Panc1 (cell line): Measurements from ENCODE around the gene OTUB1. TPM values are rescaled to one million over a fixed set of nuclear protein-coding genes. Genes with fewer than 3 reads are reported as not detected.

Source experiments
- ATAC-seq: fragments of 200-7000 bp; cut with Tn5 transposase; 2 replicates; pipeline ENCODE4 v1.9.1; 2020; ENCODE audit warnings: mild to moderate bottlenecking, moderate library complexity
- BruUV-seq: library from RNA; stranded (reverse); fragments of 400-500 nt; replicated peaks from 2 replicates; lab custom pipeline; 2021; lab: Mats Ljungman, UMichigan
- CTCF ChIA-PET: fragments of 300-600 bp; sonication (Branson Sonifier 250); formaldehyde crosslinking; loops from one replicate; lab custom pipeline; 2022; ENCODE audit warnings: antibody characterized with exemption; lab: Charles Lee
- POLR2A ChIA-PET: fragments of 300-600 bp; sonication (Branson Sonifier 250); formaldehyde crosslinking; loops from one replicate; lab custom pipeline; 2022; ENCODE audit warnings: antibody characterized with exemption; lab: Charles Lee
- DNase-seq: peaks from one replicate; pipeline ENCODE4 v3.0.0-alpha.2; 2010; ENCODE audit warnings: low read depth, low spot score
- H3K27ac ChIP-seq: 2 replicates; pipeline ENCODE4 v1.5.1; 2011; ENCODE audit warnings: mild to moderate bottlenecking, low read length, inconsistent platforms
- H3K27me3 ChIP-seq: fragments of 200-500 bp; sonication (Bioruptor generic); 2 replicates; pipeline ENCODE4 v1.6.0; 2014; ENCODE audit warnings: low read length, inconsistent platforms; ENCODE audit not compliant: control insufficient read depth, insufficient read depth
- H3K36me3 ChIP-seq: fragments of 200-500 bp; sonication (Bioruptor generic); 2 replicates; pipeline ENCODE4 v1.5.1; 2014; ENCODE audit warnings: inconsistent platforms, mild to moderate bottlenecking, low read length, moderate library complexity; ENCODE audit not compliant: control insufficient read depth, insufficient read depth
- H3K4me1 ChIP-seq: 2 replicates; pipeline ENCODE4 v1.5.1; 2011; ENCODE audit warnings: inconsistent platforms, mild to moderate bottlenecking, low read length, moderate library complexity; ENCODE audit not compliant: control insufficient read depth, insufficient read depth
- H3K4me3 ChIP-seq, 2 experiments: 2 replicates each; pipeline ENCODE4 v1.5.1; 2011 to 2012; ENCODE audit warnings: low read depth in 2 of 2, low read length in 2 of 2, mild to moderate bottlenecking in 2 of 2, inconsistent platforms in 1 of 2, moderate library complexity in 1 of 2
- H3K9me3 ChIP-seq: fragments of 200-500 bp; sonication (Bioruptor generic); 2 replicates; pipeline ENCODE4 v1.5.1; 2014; ENCODE audit warnings: low read depth, mild to moderate bottlenecking, inconsistent platforms, low read length, moderate library complexity; ENCODE audit not compliant: control insufficient read depth, insufficient read depth
- POLR2AphosphoS5 ChIP-seq: IDR thresholded peaks from 2 replicates; pipeline ENCODE4 v1.6.1; 2012; ENCODE audit warnings: mild to moderate bottlenecking, low read depth, low read length, moderate library complexity
- REST ChIP-seq, 2 experiments: IDR thresholded peaks; 2 replicates each; pipeline ENCODE4 v1.6.1; 2011 to 2012; ENCODE audit warnings: low read depth in 2 of 2, control low read depth in 1 of 2, low read length in 1 of 2, mild to moderate bottlenecking in 1 of 2, moderate library complexity in 1 of 2; ENCODE audit not compliant: insufficient read depth in 1 of 2
- SIN3A ChIP-seq: IDR thresholded peaks from 2 replicates; pipeline ENCODE4 v1.6.1; 2012; ENCODE audit warnings: low read depth, mild to moderate bottlenecking, low read length, moderate library complexity, borderline replicate concordance; ENCODE audit not compliant: insufficient read depth
- TCF7L2 ChIP-seq: IDR thresholded peaks from 2 replicates; pipeline ENCODE4 v1.6.1; 2011; ENCODE audit warnings: mild to moderate bottlenecking, low read depth, low read length, inconsistent platforms
- in situ Hi-C: cut with HindIII; loops from 2 replicates; pipeline ENCODE4 v1.10.0; 2016; ENCODE audit warnings: low sequenced_read_pairs, low pct_unique_long_range_greater_than_20kb
- intact Hi-C: fragments of 100-400 bp; cut with micrococcal nuclease; formaldehyde crosslinking; loops from one replicate; pipeline ENCODE4 v1.10.0; 2022; ENCODE audit not compliant: unreplicated experiment
- total RNA-seq: library from RNA; stranded (reverse); gene quantifications from one replicate; pipeline ENCODE4 v1.2.1, GENCODE V29; 2021; ENCODE audit not compliant: unreplicated experiment
- TF ChIP-seq, protein P1 (sequence below): fragments of 450-650 bp; IDR thresholded peaks from 2 replicates; pipeline ENCODE4 v1.5.1; 2017; ENCODE audit warnings: mild to moderate bottlenecking

Gene OTUB1
- total RNA-seq, 1 experiment from 2014 or later = 118 TPM

- Histone ChIP-seq H3K36me3 (no peaks in the 10 kb centered on the region), H3K27me3 (no peaks in the 10 kb centered on the region), H3K27ac (no peak overlapping the region), H3K9me3 (no peaks in the 10 kb centered on the region), H3K4me3 (no peak overlapping the region), H3K4me1 (peaks cover 29% of the 10 kb centered on the region)
- ChIA-PET POLR2A (no interaction called here), CTCF (no interaction called here)
- no peak for DNase-seq
- intact Hi-C loops (no loop called here), in situ Hi-C loops (loop anchor here (10.0 kb wide), 1 partner anchor 65 kb away; no protein-coding TSS in a partner anchor)
- ATAC-seq = no peak
- no TSS peak for BruUV-seq
- no peak for TF ChIP-seq TCF7L2
- TF ChIP-seq, protein P1, sequence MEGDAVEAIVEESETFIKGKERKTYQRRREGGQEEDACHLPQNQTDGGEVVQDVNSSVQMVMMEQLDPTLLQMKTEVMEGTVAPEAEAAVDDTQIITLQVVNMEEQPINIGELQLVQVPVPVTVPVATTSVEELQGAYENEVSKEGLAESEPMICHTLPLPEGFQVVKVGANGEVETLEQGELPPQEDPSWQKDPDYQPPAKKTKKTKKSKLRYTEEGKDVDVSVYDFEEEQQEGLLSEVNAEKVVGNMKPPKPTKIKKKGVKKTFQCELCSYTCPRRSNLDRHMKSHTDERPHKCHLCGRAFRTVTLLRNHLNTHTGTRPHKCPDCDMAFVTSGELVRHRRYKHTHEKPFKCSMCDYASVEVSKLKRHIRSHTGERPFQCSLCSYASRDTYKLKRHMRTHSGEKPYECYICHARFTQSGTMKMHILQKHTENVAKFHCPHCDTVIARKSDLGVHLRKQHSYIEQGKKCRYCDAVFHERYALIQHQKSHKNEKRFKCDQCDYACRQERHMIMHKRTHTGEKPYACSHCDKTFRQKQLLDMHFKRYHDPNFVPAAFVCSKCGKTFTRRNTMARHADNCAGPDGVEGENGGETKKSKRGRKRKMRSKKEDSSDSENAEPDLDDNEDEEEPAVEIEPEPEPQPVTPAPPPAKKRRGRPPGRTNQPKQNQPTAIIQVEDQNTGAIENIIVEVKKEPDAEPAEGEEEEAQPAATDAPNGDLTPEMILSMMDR = no peak
- TF ChIP-seq POLR2AphosphoS5 = no peak
- TF ChIP-seq REST (IDR thresholded peaks at IDR 0.05; ENCODE audit: insufficient read depth in 1 of 2, low read depth in 2 of 2, low read length in 1 of 2) = no peak
- TF ChIP-seq SIN3A = no peak
Measured at GRCh38 chr11:64009710-64010109, 23.5 kb downstream of the OTUB1 start.

DNA sequence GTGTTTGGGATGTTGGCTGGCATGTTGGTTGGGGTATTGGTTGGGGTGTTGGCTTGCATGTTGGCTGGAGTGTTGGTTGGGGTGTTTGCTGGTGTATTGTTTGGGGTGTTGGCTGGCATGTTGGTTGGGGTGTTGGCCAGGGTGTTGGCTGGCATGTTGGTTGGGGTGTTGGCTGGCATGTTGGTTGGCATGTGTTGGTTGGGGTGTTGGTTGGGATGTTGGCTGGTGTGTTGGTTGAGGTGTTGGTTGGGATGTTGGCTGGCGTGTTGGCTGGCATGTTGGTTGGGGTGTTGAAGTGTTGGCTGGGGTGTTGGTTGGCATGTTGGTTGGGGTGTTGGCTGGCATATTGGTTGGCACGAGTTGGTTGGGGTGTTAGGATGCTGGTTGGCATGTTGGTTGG is 24.5 kb downstream of the OTUB1 start:
- Histone ChIP-seq H3K36me3 (no peaks in the 10 kb centered on the region), H3K27ac (no peak overlapping the region), H3K4me1 (peaks cover 25% of the 10 kb centered on the region), H3K4me3 (no peak overlapping the region), H3K27me3 (no peaks in the 10 kb centered on the region), H3K9me3 (no peaks in the 10 kb centered on the region)
- ChIA-PET POLR2A (no interaction called here), CTCF (no interaction called here)
- in situ Hi-C loops (no loop called here), intact Hi-C loops (no loop called here)
- ATAC-seq (no peak), DNase-seq (no peak)
- no TSS peak for BruUV-seq
- TF ChIP-seq REST (IDR thresholded peaks at IDR 0.05; ENCODE audit: insufficient read depth in 1 of 2, low read depth in 2 of 2, low read length in 1 of 2) (no peak), POLR2AphosphoS5 (no peak), SIN3A (no peak), TCF7L2 (no peak)
- TF ChIP-seq, protein P1 = no peak
